A549 (cell line): Measurements from ENCODE around the gene TAPBPL. TPM values are rescaled to one million over a fixed set of nuclear protein-coding genes. Genes with fewer than 3 reads are reported as not detected.

ENCODE experiments used
- ATAC-seq, 2 experiments: fragments of 200-7000 bp in 1 of 2; fragments of >200 bp in 1 of 2; cut with Nextera tagmentation in 1 of 2; cut with Tn5 transposase in 1 of 2; 3 replicates each; pipeline versions ENCODE4 v1.8.0 to v1.9.1; 2018 to 2020; ENCODE audit warnings: mild to moderate bottlenecking in 1 of 2, moderate library complexity in 1 of 2
- CTCF ChIA-PET: fragments of 300-600 bp; sonication (Branson Sonifier 250); formaldehyde crosslinking; extraction: SDS; loops from one replicate; lab custom pipeline; 2021; ENCODE audit warnings: antibody characterized with exemption, inconsistent platforms; lab: Yijun Ruan, JAX
- POLR2A ChIA-PET: fragments of 350-600 bp; formaldehyde crosslinking; extraction: SDS; loops from one replicate; lab custom pipeline; 2021; ENCODE audit warnings: antibody characterized with exemption, inconsistent platforms; lab: Yijun Ruan, JAX
- DNase-seq, 2 experiments: peaks; one replicate each; pipeline versions ENCODE4 v3.0.0 to v3.0.0-alpha.2; 2011 to 2016; ENCODE audit warnings: low read depth in 1 of 2, low spot score in 1 of 2
- FAIRE-seq: peaks from 2 replicates; lab custom pipeline; 2011; peaks lifted over from hg19 to GRCh38; lab: Jason Lieb, UNC
- H3K27ac ChIP-seq, 2 experiments: fragments of >200 bp; sonication (Bioruptor Twin); formaldehyde crosslinking; 3 replicates each; pipeline ENCODE4 v1.5.1; 2016 to 2017
- H3K4me1 ChIP-seq: fragments of >200 bp; sonication (Bioruptor Twin); formaldehyde crosslinking; 3 replicates; pipeline ENCODE4 v1.6.1; 2016
- H3K4me2 ChIP-seq: fragments of >200 bp; sonication (Bioruptor Twin); formaldehyde crosslinking; 3 replicates; pipeline ENCODE4 v1.6.1; 2016
- H3K4me3 ChIP-seq: fragments of >200 bp; sonication (Bioruptor Twin); formaldehyde crosslinking; 3 replicates; pipeline ENCODE4 v1.5.1; 2016
- H3K9me3 ChIP-seq: fragments of >200 bp; sonication (Bioruptor Twin); formaldehyde crosslinking; 3 replicates; pipeline ENCODE4 v1.6.1; 2016
- BCL3 ChIP-seq: fragments of >200 bp; sonication (Bioruptor Twin); formaldehyde crosslinking; IDR thresholded peaks from 3 replicates; pipeline ENCODE4 v1.6.1; 2016
- BHLHE40 ChIP-seq: IDR thresholded peaks from 2 replicates; pipeline ENCODE4 v1.6.1; 2012; ENCODE audit warnings: low read depth, low read length, inconsistent platforms
- CBX2 ChIP-seq: fragments of 200-600 bp; sonication (generic); IDR thresholded peaks from 2 replicates; pipeline ENCODE4 v1.6.1; 2016; ENCODE audit warnings: low read depth, mild to moderate bottlenecking, borderline replicate concordance
- CHD2 ChIP-seq: fragments of 150-350 bp; IDR thresholded peaks from 2 replicates; pipeline ENCODE4 v1.6.1; 2014; ENCODE audit warnings: low read length; ENCODE audit not compliant: partially characterized antibody
- EHF ChIP-seq: fragments of 250-450 bp; sonication (Bioruptor Pico); IDR thresholded peaks from 2 replicates; pipeline ENCODE4 v1.5.0; 2020; ENCODE audit warnings: mild to moderate bottlenecking
- EP300 ChIP-seq, 2 experiments: fragments of >200 bp; sonication (Bioruptor Twin); formaldehyde crosslinking; IDR thresholded peaks; 2 replicates in 1 of 2; 3 replicates in 1 of 2; pipeline ENCODE4 v1.6.1; 2016 to 2017
- ESRRA ChIP-seq: fragments of 150-350 bp; IDR thresholded peaks from 2 replicates; pipeline ENCODE4 v1.6.1; 2014; ENCODE audit warnings: mild to moderate bottlenecking, low read length, borderline replicate concordance
- FOXS1 ChIP-seq: fragments of 250-450 bp; sonication (Bioruptor Pico); IDR thresholded peaks from 2 replicates; pipeline ENCODE4 v1.5.0; 2020; ENCODE audit warnings: mild to moderate bottlenecking, moderate library complexity
- GATA3 ChIP-seq: IDR thresholded peaks from 2 replicates; pipeline ENCODE4 v1.6.1; 2012; ENCODE audit warnings: borderline replicate concordance
- HDAC2 ChIP-seq: fragments of 200-600 bp; sonication (generic); IDR thresholded peaks from 2 replicates; pipeline ENCODE4 v1.6.1; 2016
- HMGXB4 ChIP-seq: fragments of 250-450 bp; sonication (Bioruptor Pico); IDR thresholded peaks from 2 replicates; pipeline ENCODE4 v1.5.0; 2021; ENCODE audit warnings: mild to moderate bottlenecking, moderate library complexity, borderline replicate concordance
- JUNB ChIP-seq: fragments of >200 bp; sonication (Bioruptor Twin); formaldehyde crosslinking; IDR thresholded peaks from 2 replicates; pipeline ENCODE4 v1.6.1; 2016
- MAFK ChIP-seq: fragments of 450-650 bp; IDR thresholded peaks from 2 replicates; pipeline ENCODE4 v1.6.1; 2014; ENCODE audit not compliant: partially characterized antibody
- MAZ ChIP-seq: fragments of 150-350 bp; IDR thresholded peaks from 2 replicates; pipeline ENCODE4 v1.6.1; 2014; ENCODE audit warnings: antibody characterized with exemption, low read depth, low read length, borderline replicate concordance
- NPAS2 ChIP-seq: fragments of 250-450 bp; sonication (Bioruptor Pico); IDR thresholded peaks from 2 replicates; pipeline ENCODE4 v1.8.0; 2022; ENCODE audit warnings: mild to moderate bottlenecking, moderate library complexity, borderline replicate concordance
- POLR2A ChIP-seq: IDR thresholded peaks from 2 replicates; pipeline ENCODE4 v1.6.1; 2012; ENCODE audit warnings: mild to moderate bottlenecking, low read length
- RFX5 ChIP-seq: fragments of 450-650 bp; IDR thresholded peaks from 2 replicates; pipeline ENCODE4 v1.7.1; 2014; ENCODE audit warnings: antibody characterized with exemption, mild to moderate bottlenecking, moderate library complexity
- ZC3H11A ChIP-seq: fragments of 450-650 bp; IDR thresholded peaks from 2 replicates; pipeline ENCODE4 v1.6.1; 2014; ENCODE audit warnings: antibody characterized with exemption, mild to moderate bottlenecking
- ZNF302 ChIP-seq: fragments of 250-450 bp; sonication (Bioruptor Pico); IDR thresholded peaks from 2 replicates; pipeline ENCODE4 v1.9.0; 2021; ENCODE audit warnings: inconsistent platforms, mild to moderate bottlenecking, moderate library complexity
- ZSCAN20 ChIP-seq: fragments of 250-450 bp; sonication (Bioruptor Pico); IDR thresholded peaks from 2 replicates; pipeline ENCODE4 v1.8.0; 2022; ENCODE audit warnings: mild to moderate bottlenecking, moderate library complexity
- WGBS: methylation state at CpG from one replicate; pipeline ENCODE4 v1.1.6; 2017; ENCODE audit errors: missing lambda C conversion rate; 5-methylcytosine and 5-hydroxymethylcytosine counted together
- polyA plus RNA-seq, 4 experiments: library from polyadenylated mRNA; depleted of rRNA in 3 of 4; stranded (reverse); fragments of >200 nt; fragmentation: RNase III in 1 of 4; extraction: RNeasy Plus Mini Kit Qiagen cat#74134 plus additional on column Dnase treatment in 1 of 4; gene quantifications; 2 replicates in 3 of 4; 3 replicates in 1 of 4; pipeline ENCODE4 v1.2.3, GENCODE V29; 2011 to 2017
- TF ChIP-seq, protein P1 (sequence below): fragments of 250-450 bp; sonication (Bioruptor Pico); IDR thresholded peaks from 2 replicates; pipeline ENCODE4 v1.5.0; 2020; ENCODE audit warnings: low read depth, mild to moderate bottlenecking, moderate library complexity

TAPBPL gene
- polyA plus RNA-seq, 2 of the 4 experiments (the other 2 are of a cell fraction), result 2.8 to 3.6 TPM

DNA sequence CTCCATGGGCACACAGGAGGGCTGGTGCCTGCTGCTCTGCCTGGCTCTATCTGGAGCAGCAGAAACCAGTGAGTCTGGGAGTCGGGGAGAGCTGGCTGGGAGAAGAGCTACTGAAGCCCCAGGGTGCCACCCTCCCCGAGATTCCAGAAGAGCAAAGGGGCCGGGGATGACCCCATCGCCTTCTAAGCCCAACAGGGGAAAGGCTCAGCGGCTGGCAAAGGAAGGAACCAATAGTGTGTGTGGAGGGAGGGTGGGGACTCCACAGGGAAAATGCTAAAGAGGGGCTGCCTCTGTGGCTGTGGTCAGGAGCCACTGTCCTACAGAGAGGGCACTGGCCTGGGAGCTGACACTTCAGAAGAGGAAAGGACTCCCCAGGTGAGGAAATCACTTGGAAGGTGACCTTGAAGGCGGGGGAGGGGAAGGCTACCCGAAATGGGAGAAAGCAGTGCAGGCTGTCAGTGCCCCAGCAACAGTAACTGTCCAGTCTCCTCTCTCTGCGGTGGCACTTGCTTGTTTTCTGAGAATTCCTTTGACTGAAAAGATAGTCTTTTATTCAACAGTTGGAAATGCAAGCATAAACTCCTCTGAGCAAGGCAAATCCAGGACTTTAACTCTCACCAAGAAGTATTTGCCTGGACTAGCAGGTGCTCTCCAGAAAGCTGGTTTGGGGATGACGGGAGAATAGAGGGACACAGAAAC is 552 bp downstream of the TAPBPL start:
- Histone ChIP-seq H3K4me2 (peak overlapping the region; percentile 96), H3K4me1 (peaks cover 21% of the 10 kb centered on the region), H3K9me3 (no peaks in the 10 kb centered on the region), H3K4me3 (peak overlapping the region; percentile 39), H3K27ac (peak overlapping the region; percentile 97)
- ChIA-PET POLR2A (interaction anchor here (0.9 to 2.8 kb wide), 3 partner anchors 9 to 18 kb away, joined by 3 to 14 read pairs (median 4); partner anchors contain the start of gene VAMP1), CTCF (interaction anchor here (0.8 to 5.1 kb wide), 6 partner anchors 8 to 126 kb away, joined by 3 to 52 read pairs (median 6); partner anchors contain the start of gene CD27)
- DNase-seq, result no peak
- TF ChIP-seq POLR2A (peak; percentile 1; the same call in 1 of the 2 replicates), JUNB (no peak), ESRRA (peak; percentile 97)
- FAIRE-seq, result no peak
- ATAC-seq, result peak; percentile 68 to 72; a peak in 5 of 6 replicates
- WGBS, result 46% methylated on average over 9 of the region's 9 CpGs

GRCh38 chr12:6452944-6453630 is 1.2 kb downstream of the TAPBPL start:
- ATAC-seq, result peak in 1 of 2 experiments; percentile 5; a peak in 2 of 6 replicates
- TF ChIP-seq FOXS1 (CRISPR knock-in tag) (no peak), ZSCAN20 (no peak), JUNB (no peak), RFX5 (no peak), MAFK (no peak), BHLHE40 (no peak), GATA3 (no peak), EHF (CRISPR knock-in tag) (no peak), EP300 (IDR thresholded peaks at IDR 0.05) (no peak), ZNF302 (CRISPR knock-in tag) (no peak), BCL3 (no peak), CHD2 (no peak), CBX2 (no peak)
- TF ChIP-seq, protein P1, sequence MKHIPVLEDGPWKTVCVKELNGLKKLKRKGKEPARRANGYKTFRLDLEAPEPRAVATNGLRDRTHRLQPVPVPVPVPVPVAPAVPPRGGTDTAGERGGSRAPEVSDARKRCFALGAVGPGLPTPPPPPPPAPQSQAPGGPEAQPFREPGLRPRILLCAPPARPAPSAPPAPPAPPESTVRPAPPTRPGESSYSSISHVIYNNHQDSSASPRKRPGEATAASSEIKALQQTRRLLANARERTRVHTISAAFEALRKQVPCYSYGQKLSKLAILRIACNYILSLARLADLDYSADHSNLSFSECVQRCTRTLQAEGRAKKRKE (CRISPR knock-in tag), result no peak
- Histone ChIP-seq H3K4me2 (peak overlapping the region; percentile 96), H3K9me3 (no peaks in the 10 kb centered on the region), H3K27ac (peak overlapping the region in 1 of 2 experiments; percentile 97; a peak in 4 of 6 replicates), H3K4me3 (no peak overlapping the region; the same call in 2 of the 3 replicates), H3K4me1 (peaks cover 21% of the 10 kb centered on the region)
- WGBS, result 89% methylated on average over 17 of the region's 17 CpGs
- no peak for FAIRE-seq
- CTCF ChIA-PET, result interaction anchor here (0.8 to 5.1 kb wide), 4 partner anchors 9 to 127 kb away, joined by 3 to 52 read pairs (median 7); partner anchors contain the start of gene CD27
- POLR2A ChIA-PET, result interaction anchor here (2.8 kb wide), 1 partner anchor 17 kb away, joined by 14 read pairs; the partner anchor contains the start of gene VAMP1
- DNase-seq, result no peak

DNA sequence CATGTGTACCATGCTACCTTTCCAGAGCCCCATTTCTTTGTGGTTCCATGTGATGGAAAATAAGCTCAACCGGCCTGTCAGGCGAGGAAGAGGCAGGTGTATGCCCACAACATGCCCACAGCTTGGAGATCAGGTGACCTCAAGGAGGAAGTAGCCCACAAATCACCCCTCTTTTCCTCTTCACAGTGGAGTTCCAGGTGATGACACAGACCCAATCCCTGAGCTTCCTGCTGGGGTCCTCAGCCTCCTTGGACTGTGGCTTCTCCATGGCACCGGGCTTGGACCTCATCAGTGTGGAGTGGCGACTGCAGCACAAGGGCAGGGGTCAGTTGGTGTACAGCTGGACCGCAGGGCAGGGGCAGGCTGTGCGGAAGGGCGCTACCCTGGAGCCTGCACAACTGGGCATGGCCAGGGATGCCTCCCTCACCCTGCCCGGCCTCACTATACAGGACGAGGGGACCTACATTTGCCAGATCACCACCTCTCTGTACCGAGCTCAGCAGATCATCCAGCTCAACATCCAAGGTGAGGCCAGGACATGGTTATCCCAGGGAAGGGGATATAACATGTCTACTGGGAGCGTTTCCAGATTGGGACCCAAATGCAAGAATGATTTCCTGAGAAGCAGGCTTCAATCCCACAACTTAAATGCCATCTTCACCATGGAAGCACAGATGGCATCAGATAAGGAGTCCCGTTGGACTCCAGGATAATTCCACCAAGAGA is 5.5 kb downstream of the TAPBPL start:
- Histone ChIP-seq H3K4me2 (no peak overlapping the region), H3K9me3 (no peaks in the 10 kb centered on the region), H3K4me3 (no peak overlapping the region), H3K27ac (no peak overlapping the region), H3K4me1 (peaks cover 6% of the 10 kb centered on the region)
- ATAC-seq, result peak in 1 of 2 experiments; percentile 16; a peak in 2 of 6 replicates
- DNase-seq, result no peak
- no peak for FAIRE-seq
- WGBS, result 96% methylated on average over 9 of the region's 12 CpGs
- ChIA-PET CTCF (interaction anchor here (0.5 to 9.3 kb wide), 10 partner anchors 8 to 152 kb away, joined by 3 to 92 read pairs (median 3); partner anchors contain the start of gene VAMP1), POLR2A (interaction anchor here (1.6 kb wide), 1 partner anchor 13 kb away, joined by 7 read pairs; the partner anchor contains the start of gene VAMP1)
- TF ChIP-seq ZC3H11A, result no peak
- TF ChIP-seq CHD2, result no peak
- TF ChIP-seq ZSCAN20, result no peak
- TF ChIP-seq MAZ, result no peak
- no peak for TF ChIP-seq FOXS1 (CRISPR knock-in tag)
- no peak for TF ChIP-seq NPAS2 (CRISPR knock-in tag)
- TF ChIP-seq HDAC2, result no peak
- no peak for TF ChIP-seq HMGXB4 (CRISPR knock-in tag)
